HCT116 (cell line): ENCODE measurements around the gene ZNF423. TPM values are rescaled to one million over a fixed set of nuclear protein-coding genes. Genes with fewer than 3 reads are reported as not detected.

Experiments
- ATAC-seq: fragments of 200-7000 bp; cut with Tn5 transposase; 2 replicates; pipeline ENCODE4 v1.9.1; 2020; ENCODE audit warnings: mild to moderate bottlenecking, moderate library complexity
- BruUV-seq: library from RNA; stranded (reverse); fragments of 400-500 nt; replicated peaks from 2 replicates; lab custom pipeline; 2021; lab: Mats Ljungman, UMichigan
- CTCF ChIA-PET: fragments of 300-600 bp; sonication (Branson Sonifier 250); formaldehyde crosslinking; loops from one replicate; lab custom pipeline; 2021; ENCODE audit warnings: antibody characterized with exemption; lab: Charles Lee
- POLR2A ChIA-PET: fragments of 300-600, 350-600 bp; sonication (Branson Sonifier 250); formaldehyde crosslinking; loops from one replicate; lab custom pipeline; 2021; ENCODE audit warnings: antibody characterized with exemption; lab: Charles Lee
- RAD21 ChIA-PET, 2 experiments: fragments of 300-600 bp; sonication (Branson Sonifier 250); formaldehyde crosslinking; loops; one replicate each; lab custom pipeline; 2023; ENCODE audit warnings: low total read pairs in 2 of 2; ENCODE audit not compliant: uncharacterized antibody in 2 of 2, unreplicated experiment in 2 of 2, low non-redundant PET in 1 of 2; lab: Charles Lee
- DNase-seq: peaks from one replicate; pipeline ENCODE4 v3.0.0-alpha.2; 2010; ENCODE audit warnings: low read depth, low spot score
- H2AFZ ChIP-seq: fragments of 200-600 bp; shearing (Covaris generic), sonication (generic); 2 replicates; pipeline ENCODE4 v1.6.1; 2017; ENCODE audit warnings: low read depth, mixed run types, mixed read lengths, antibody characterized with exemption, low read length; ENCODE audit not compliant: poor library complexity, severe bottlenecking
- H3K27ac ChIP-seq: 2 replicates; pipeline ENCODE4 v1.5.1; 2012; ENCODE audit warnings: low read depth, low read length
- H3K27me3 ChIP-seq: fragments of 200-600 bp; sonication (generic); 2 replicates; pipeline ENCODE4 v1.6.1; 2016; ENCODE audit warnings: mixed run types, low read length, mixed read lengths; ENCODE audit not compliant: insufficient read depth
- H3K36me3 ChIP-seq, 2 experiments: fragments of 200-500 bp in 1 of 2; fragments of 200-600 bp in 1 of 2; sonication (Bioruptor generic) in 1 of 2; sonication (generic) in 1 of 2; 2 replicates each; pipeline versions ENCODE4 v1.5.1 to v1.6.1; 2014 to 2016; ENCODE audit warnings: low read length in 2 of 2, inconsistent platforms in 1 of 2, mixed read lengths in 1 of 2, mixed run types in 1 of 2; ENCODE audit not compliant: insufficient read depth in 2 of 2, control insufficient read depth in 1 of 2
- H3K4me1 ChIP-seq, 2 experiments: fragments of 200-600 bp in 1 of 2; sonication (generic) in 1 of 2; 2 replicates each; pipeline versions ENCODE4 v1.5.1 to v1.6.1; 2012 to 2017; ENCODE audit warnings: low read length in 2 of 2, inconsistent platforms in 1 of 2, mild to moderate bottlenecking in 1 of 2, mixed read lengths in 1 of 2, mixed run types in 1 of 2, moderate library complexity in 1 of 2; ENCODE audit not compliant: insufficient read depth in 2 of 2, control insufficient read depth in 1 of 2
- H3K4me2 ChIP-seq: fragments of 200-600 bp; sonication (generic); 2 replicates; pipeline ENCODE4 v1.6.1; 2017; ENCODE audit warnings: mixed run types, low read length, mixed read lengths
- H3K4me3 ChIP-seq, 2 experiments: fragments of 200-600 bp in 1 of 2; sonication (generic) in 1 of 2; replicated peaks in 1 of 2; 2 replicates each; pipeline ENCODE4 v1.5.1; 2011 to 2016; ENCODE audit warnings: low read length in 2 of 2, control low read depth in 1 of 2, low read depth in 1 of 2, mild to moderate bottlenecking in 1 of 2, mixed read lengths in 1 of 2, mixed run types in 1 of 2
- H3K79me2 ChIP-seq: fragments of 200-600 bp; sonication (generic); 2 replicates; pipeline ENCODE4 v1.6.1; 2017; ENCODE audit warnings: mild to moderate bottlenecking, mixed run types, low read length, moderate library complexity, mixed read lengths; ENCODE audit not compliant: insufficient read depth
- H3K9ac ChIP-seq: fragments of 200-600 bp; sonication (generic); 2 replicates; pipeline ENCODE4 v1.6.1; 2016; ENCODE audit warnings: low read length, mixed read lengths
- H3K9me2 ChIP-seq: fragments of 200-600 bp; sonication (generic), shearing (Covaris generic); 2 replicates; pipeline ENCODE4 v1.6.1; 2017; ENCODE audit warnings: mixed run types, mild to moderate bottlenecking, moderate library complexity; ENCODE audit not compliant: insufficient read depth
- H3K9me3 ChIP-seq, 2 experiments: fragments of 200-500 bp in 1 of 2; fragments of 200-600 bp in 1 of 2; sonication (Bioruptor generic) in 1 of 2; sonication (generic) in 1 of 2; 2 replicates each; pipeline ENCODE4 v1.6.1; 2014 to 2017; ENCODE audit warnings: low read length in 2 of 2, mixed read lengths in 2 of 2, inconsistent platforms in 1 of 2, low read depth in 1 of 2, mild to moderate bottlenecking in 1 of 2, mixed run types in 1 of 2, moderate library complexity in 1 of 2; ENCODE audit not compliant: control insufficient read depth in 1 of 2, insufficient read depth in 1 of 2
- H4K20me1 ChIP-seq: fragments of 200-600 bp; sonication (generic), shearing (Covaris generic); 2 replicates; pipeline ENCODE4 v1.6.1; 2017; ENCODE audit warnings: mixed run types, mild to moderate bottlenecking, moderate library complexity; ENCODE audit not compliant: insufficient read depth
- CBX3 ChIP-seq: IDR thresholded peaks from 2 replicates; pipeline ENCODE4 v1.6.1; 2012; ENCODE audit warnings: low read depth
- CEBPB ChIP-seq: IDR thresholded peaks from 2 replicates; pipeline ENCODE4 v1.6.1; 2012; ENCODE audit warnings: low read depth
- CTCF ChIP-seq, 3 experiments: fragments of 200-600 bp in 1 of 3; sonication (generic) in 1 of 3; IDR thresholded peaks in 2 of 3; conservative IDR thresholded peaks in 1 of 3; 2 replicates each; pipeline ENCODE4 v1.5.1; 2012 to 2017; ENCODE audit warnings: low read depth in 2 of 3, low read length in 2 of 3, antibody characterized with exemption in 1 of 3, borderline replicate concordance in 1 of 3, control low read depth in 1 of 3, mild to moderate bottlenecking in 1 of 3, mixed read lengths in 1 of 3, mixed run types in 1 of 3, moderate library complexity in 1 of 3; ENCODE audit not compliant: insufficient read depth in 1 of 3
- EGR1 ChIP-seq: IDR thresholded peaks from 2 replicates; pipeline ENCODE4 v1.6.1; 2012; ENCODE audit warnings: low read depth
- ELF1 ChIP-seq: IDR thresholded peaks from 2 replicates; pipeline ENCODE4 v1.6.1; 2012; ENCODE audit warnings: low read depth, borderline replicate concordance
- EZH2 ChIP-seq: fragments of 200-600 bp; sonication (generic); IDR thresholded peaks from 2 replicates; pipeline ENCODE4 v1.6.1; 2017; ENCODE audit warnings: antibody characterized with exemption, mixed run types
- POLR2A ChIP-seq: IDR thresholded peaks from 2 replicates; pipeline ENCODE4 v1.7.0; 2011; ENCODE audit warnings: borderline replicate concordance; ENCODE audit not compliant: insufficient read depth, insufficient read length; ENCODE audit errors: extremely low read depth
- POLR2AphosphoS5 ChIP-seq: IDR thresholded peaks from 2 replicates; pipeline ENCODE4 v1.6.1; 2011; ENCODE audit warnings: mild to moderate bottlenecking, low read depth, low read length, moderate library complexity
- REST ChIP-seq: IDR thresholded peaks from 2 replicates; pipeline ENCODE4 v1.6.1; 2012; ENCODE audit warnings: low read depth
- intact Hi-C: fragments of 100-400 bp; cut with micrococcal nuclease; formaldehyde crosslinking; loops from 2 replicates; pipeline ENCODE4 v1.10.0; 2022
- total RNA-seq: library from RNA; stranded (reverse); gene quantifications from one replicate; pipeline ENCODE4 v1.2.1, GENCODE V29; 2021; ENCODE audit not compliant: unreplicated experiment
- TF ChIP-seq, protein P1 (sequence below): IDR thresholded peaks from 2 replicates; pipeline ENCODE4 v1.6.1; 2012
- TF ChIP-seq, protein P2 (sequence below): IDR thresholded peaks from 2 replicates; pipeline ENCODE4 v1.6.1; 2011; ENCODE audit warnings: mild to moderate bottlenecking, low read length, moderate library complexity; ENCODE audit not compliant: insufficient replicate concordance; ENCODE audit errors: extremely low read depth

The ZNF423 gene
- total RNA-seq, 1 experiment from 2014 or later = 0.22 TPM

DNA sequence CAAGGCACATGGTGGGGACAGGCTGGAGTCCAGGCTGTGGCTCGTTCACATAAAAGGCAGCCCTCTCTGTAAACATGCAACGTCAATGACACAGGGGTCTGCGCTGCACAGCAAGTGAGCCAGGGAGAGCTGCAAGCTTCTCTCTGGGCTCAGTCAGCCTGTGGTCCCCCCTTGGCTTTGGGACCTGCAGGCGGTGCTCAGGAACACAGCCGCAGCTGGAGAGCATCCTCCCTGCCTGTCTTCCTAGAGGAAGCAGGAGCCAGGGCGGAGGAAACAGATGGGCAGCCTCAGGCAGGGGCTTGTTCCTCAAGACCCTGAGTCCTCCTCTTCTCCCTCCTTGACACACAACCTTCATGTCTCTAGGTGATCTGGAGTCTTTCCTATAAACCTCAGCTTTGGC, 254.3 kb downstream of the ZNF423 start:
- POLR2A ChIA-PET = no interaction called here
- CTCF ChIA-PET = no interaction called here
- H3K4me2 ChIP-seq = no peak overlapping the region
- no peak overlapping the region for H3K27ac ChIP-seq
- no peak overlapping the region for H3K9ac ChIP-seq
- H2AFZ ChIP-seq = no peak overlapping the region
- H3K4me1 ChIP-seq = no peaks in the 10 kb centered on the region
- no peak for ATAC-seq
- intact Hi-C loops = no loop called here
- no peaks in the 10 kb centered on the region for H3K9me2 ChIP-seq
- H3K9me3 ChIP-seq = no peaks in the 10 kb centered on the region
- no peaks in the 10 kb centered on the region for H4K20me1 ChIP-seq
- no peak overlapping the region for H3K4me3 ChIP-seq
- no peaks in the 10 kb centered on the region for H3K79me2 ChIP-seq
- no peak for DNase-seq
- H3K36me3 ChIP-seq = no peaks in the 10 kb centered on the region
- RAD21 ChIA-PET = no interaction called here
- H3K27me3 ChIP-seq = peaks cover 46% of the 10 kb centered on the region
- no TSS peak for BruUV-seq
- TF ChIP-seq EZH2 (no peak), EGR1 (no peak), CTCF (IDR thresholded peaks at IDR 0.05 in 2 of 3, conservative IDR thresholded peaks at IDR 0.05 in 1 of 3; ENCODE audit: borderline replicate concordance in 1 of 3, insufficient read depth in 1 of 3, low read depth in 2 of 3, low read length in 2 of 3) (no peak), ELF1 (no peak), POLR2AphosphoS5 (no peak), CEBPB (no peak), REST (no peak), CBX3 (no peak), POLR2A (no peak)
- TF ChIP-seq, protein P1, sequence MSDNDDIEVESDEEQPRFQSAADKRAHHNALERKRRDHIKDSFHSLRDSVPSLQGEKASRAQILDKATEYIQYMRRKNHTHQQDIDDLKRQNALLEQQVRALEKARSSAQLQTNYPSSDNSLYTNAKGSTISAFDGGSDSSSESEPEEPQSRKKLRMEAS = no peak
- TF ChIP-seq, protein P2, sequence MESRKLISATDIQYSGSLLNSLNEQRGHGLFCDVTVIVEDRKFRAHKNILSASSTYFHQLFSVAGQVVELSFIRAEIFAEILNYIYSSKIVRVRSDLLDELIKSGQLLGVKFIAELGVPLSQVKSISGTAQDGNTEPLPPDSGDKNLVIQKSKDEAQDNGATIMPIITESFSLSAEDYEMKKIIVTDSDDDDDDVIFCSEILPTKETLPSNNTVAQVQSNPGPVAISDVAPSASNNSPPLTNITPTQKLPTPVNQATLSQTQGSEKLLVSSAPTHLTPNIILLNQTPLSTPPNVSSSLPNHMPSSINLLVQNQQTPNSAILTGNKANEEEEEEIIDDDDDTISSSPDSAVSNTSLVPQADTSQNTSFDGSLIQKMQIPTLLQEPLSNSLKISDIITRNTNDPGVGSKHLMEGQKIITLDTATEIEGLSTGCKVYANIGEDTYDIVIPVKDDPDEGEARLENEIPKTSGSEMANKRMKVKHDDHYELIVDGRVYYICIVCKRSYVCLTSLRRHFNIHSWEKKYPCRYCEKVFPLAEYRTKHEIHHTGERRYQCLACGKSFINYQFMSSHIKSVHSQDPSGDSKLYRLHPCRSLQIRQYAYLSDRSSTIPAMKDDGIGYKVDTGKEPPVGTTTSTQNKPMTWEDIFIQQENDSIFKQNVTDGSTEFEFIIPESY = no peak
